ENCODE data around the gene CYP11A1.

The CYP11A1 gene

GRCh38 chr15:74319596-74320351 lies 47.7 kb downstream of the CYP11A1 start:
- no peak for DNase-seq

- no peak for DNase-seq
These were observed 48.3 kb downstream of the CYP11A1 start for GRCh38 chr15:74319138-74319460.

GRCh38 chr15:74318376-74319137 lies 48.9 kb downstream of the CYP11A1 start:
- DNase-seq: no peak

- no peak for DNase-seq
These were observed 49.5 kb downstream of the CYP11A1 start for GRCh38 chr15:74317820-74318375.

GRCh38 chr15:74316141-74316540 lies 51.3 kb downstream of the CYP11A1 start:
- DNase-seq: no peak

- DNase-seq: no peak
These were observed 51.8 kb downstream of the CYP11A1 start for GRCh38 chr15:74315626-74316025.

GRCh38 chr15:74314795-74315438 lies 52.5 kb downstream of the CYP11A1 start:
- no peak for DNase-seq

GRCh38 chr15:74313889-74314288 lies 53.6 kb downstream of the CYP11A1 start:
- no peak for DNase-seq

GRCh38 chr15:74312445-74313007 lies 54.9 kb downstream of the CYP11A1 start:
- DNase-seq: peak in 1 of 2 experiments; percentile 5

GRCh38 chr15:74311734-74312444 lies 55.6 kb downstream of the CYP11A1 start:
- no peak for DNase-seq

- DNase-seq: peak in 1 of 2 experiments; percentile 2
These were observed 59.3 kb downstream of the CYP11A1 start for GRCh38 chr15:74307827-74308811.

- no peak for DNase-seq
These were observed 60.6 kb downstream of the CYP11A1 start for GRCh38 chr15:74306781-74307217.

- no peak for DNase-seq
These were observed 61.8 kb downstream of the CYP11A1 start for GRCh38 chr15:74305687-74306086.

GRCh38 chr15:74304431-74304830 lies 63.0 kb downstream of the CYP11A1 start:
- no peak for DNase-seq

- no peak for DNase-seq
These were observed 63.6 kb downstream of the CYP11A1 start for GRCh38 chr15:74303741-74304309.

GRCh38 chr15:74302821-74303359 lies 64.6 kb downstream of the CYP11A1 start:
- no peak for DNase-seq

GRCh38 chr15:74301583-74302361 lies 65.7 kb downstream of the CYP11A1 start:
- no peak for DNase-seq

- DNase-seq: no peak
These were observed 67.2 kb downstream of the CYP11A1 start for GRCh38 chr15:74300057-74300795.

GRCh38 chr15:74297887-74298286 lies 69.6 kb downstream of the CYP11A1 start:
- no peak for DNase-seq
